Skeletal muscle tissue (tissue), 4 donors: ENCODE results near the gene FANCM. TPM values are rescaled to one million over a fixed set of nuclear protein-coding genes. Genes with fewer than 3 reads are reported as not detected.

Source experiments
- H3K27ac ChIP-seq: one replicate; pipeline ENCODE4 v1.7.0; 2013; ENCODE audit warnings: mild to moderate bottlenecking, low read depth, low read length, inconsistent platforms
- H3K27me3 ChIP-seq, 3 donors: one replicate each; pipeline ENCODE4 v1.7.0; 2013; ENCODE audit warnings: low read length in 3 of 3; ENCODE audit not compliant: control insufficient read depth in 3 of 3, insufficient read depth in 3 of 3
- H3K36me3 ChIP-seq, 3 donors: one replicate each; pipeline ENCODE4 v1.7.0; 2013; ENCODE audit warnings: low read length in 3 of 3; ENCODE audit not compliant: control insufficient read depth in 3 of 3, insufficient read depth in 3 of 3
- H3K4me1 ChIP-seq, 3 donors: one replicate each; pipeline ENCODE4 v1.7.0; 2013; ENCODE audit warnings: low read length in 3 of 3, mild to moderate bottlenecking in 3 of 3; ENCODE audit not compliant: control insufficient read depth in 3 of 3, insufficient read depth in 3 of 3
- H3K4me3 ChIP-seq, 3 donors: one replicate each; pipeline ENCODE4 v1.7.0; 2013; ENCODE audit warnings: low read length in 3 of 3
- H3K9ac ChIP-seq, 3 donors: one replicate each; pipeline ENCODE4 v1.7.0; 2013; ENCODE audit warnings: low read length in 3 of 3, mild to moderate bottlenecking in 3 of 3, moderate library complexity in 2 of 3, low read depth in 1 of 3
- H3K9me3 ChIP-seq, 3 donors: one replicate each; pipeline ENCODE4 v1.7.0; 2013; ENCODE audit warnings: low read length in 3 of 3; ENCODE audit not compliant: control insufficient read depth in 3 of 3
- total RNA-seq: library from RNA; depleted of rRNA; stranded (reverse); fragments of >200 nt; gene quantifications from one replicate; pipeline ENCODE4 v1.2.3, GENCODE V29; 2014
- donor health status: Osteomylitis.

The FANCM gene
- total RNA-seq, 1 donor from 2014 or later: 7.3 TPM

DNA sequence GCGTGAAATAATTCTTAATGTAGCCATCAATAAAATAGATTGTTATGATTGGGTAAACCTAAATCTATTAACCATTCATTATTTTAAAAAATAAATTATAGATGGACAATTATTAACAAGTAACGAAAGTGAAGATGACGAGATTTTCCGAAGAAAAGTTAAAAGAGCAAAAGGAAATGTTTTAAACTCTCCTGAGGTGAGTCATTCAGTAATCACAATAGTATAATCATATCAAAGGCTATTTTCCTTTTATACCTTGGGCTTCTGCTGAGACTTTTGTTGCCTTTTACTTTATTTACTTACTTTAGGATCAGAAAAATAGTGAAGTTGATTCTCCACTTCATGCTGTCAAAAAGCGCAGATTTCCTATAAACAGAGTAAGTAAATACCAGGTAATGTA is 45.6 kb downstream of the FANCM start:
- Histone ChIP-seq H3K36me3 (peaks cover 0 to 3% (median 0%) of the 10 kb centered on the region in 3 donors), H3K4me3 (no peak overlapping the region), H3K9ac (no peak overlapping the region), H3K27me3 (no peaks in the 10 kb centered on the region), H3K9me3 (no peaks in the 10 kb centered on the region), H3K4me1 (no peaks in the 10 kb centered on the region), H3K27ac (no peak overlapping the region)

DNA sequence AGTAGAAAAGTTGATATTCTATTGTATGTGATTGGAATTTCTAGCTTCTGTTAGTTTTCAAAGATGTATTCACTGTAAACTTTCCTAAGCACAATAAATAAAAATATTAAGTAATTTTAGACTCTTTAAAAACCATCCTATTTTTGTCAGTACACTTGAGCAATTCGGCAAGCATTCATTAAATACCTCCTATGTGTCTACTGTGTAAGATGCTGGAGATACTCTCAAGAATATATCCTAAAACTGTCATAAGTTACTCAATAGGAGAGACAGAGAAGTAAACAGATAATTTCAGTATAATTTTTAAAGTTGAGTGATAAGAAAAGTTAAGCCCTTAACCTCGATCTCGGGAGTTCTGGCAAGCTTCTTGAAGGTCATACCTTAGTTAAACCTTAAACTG is 46.1 kb downstream of the FANCM start:
- H3K9ac ChIP-seq: no peak overlapping the region

DNA sequence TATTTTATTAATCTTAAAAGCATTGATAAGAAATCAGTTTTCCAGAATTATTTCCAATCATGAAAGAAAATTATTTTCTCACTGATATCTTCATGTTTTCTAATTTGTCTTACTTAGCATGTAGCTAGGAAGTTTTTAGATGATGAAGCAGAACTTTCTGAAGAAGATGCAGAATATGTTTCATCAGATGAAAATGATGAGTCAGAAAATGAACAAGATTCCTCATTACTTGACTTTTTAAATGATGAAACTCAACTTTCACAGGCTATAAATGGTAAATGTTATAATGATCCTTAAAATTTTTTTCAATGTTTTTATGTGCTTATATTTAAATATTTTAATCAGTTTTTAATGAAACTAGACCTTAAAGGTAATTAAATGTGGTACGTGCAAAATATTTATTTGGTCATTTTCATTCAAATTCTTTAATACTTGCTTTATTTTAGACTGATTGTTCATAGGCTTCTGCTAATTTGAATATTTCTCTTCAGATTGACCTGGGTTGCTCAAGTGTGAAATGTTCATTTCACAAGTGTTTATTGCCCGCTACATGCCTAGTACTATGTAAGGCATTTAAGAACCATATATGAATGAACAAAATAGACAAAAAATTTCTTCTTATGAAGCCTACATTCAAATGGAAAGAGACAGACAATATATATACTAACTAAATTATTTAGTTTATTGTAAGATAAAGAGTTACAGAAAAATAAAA is 49.5 kb downstream of the FANCM start:
- H3K27ac ChIP-seq: no peak overlapping the region
- no peak overlapping the region for H3K4me3 ChIP-seq
- H3K36me3 ChIP-seq: peaks cover 0 to 9% (median 7%) of the 10 kb centered on the region in 3 donors
- no peaks in the 10 kb centered on the region for H3K4me1 ChIP-seq
- H3K9ac ChIP-seq: no peak overlapping the region
- no peaks in the 10 kb centered on the region for H3K9me3 ChIP-seq
- H3K27me3 ChIP-seq: no peaks in the 10 kb centered on the region

More for the DNA sequence above, 46.1 kb downstream of the FANCM start:
- no peaks in the 10 kb centered on the region for H3K4me1 ChIP-seq
- peaks cover 0 to 6% (median 0%) of the 10 kb centered on the region in 3 donors for H3K36me3 ChIP-seq
- H3K27ac ChIP-seq: no peak overlapping the region
- H3K27me3 ChIP-seq: no peaks in the 10 kb centered on the region
- H3K4me3 ChIP-seq: no peak overlapping the region
- no peaks in the 10 kb centered on the region for H3K9me3 ChIP-seq

DNA sequence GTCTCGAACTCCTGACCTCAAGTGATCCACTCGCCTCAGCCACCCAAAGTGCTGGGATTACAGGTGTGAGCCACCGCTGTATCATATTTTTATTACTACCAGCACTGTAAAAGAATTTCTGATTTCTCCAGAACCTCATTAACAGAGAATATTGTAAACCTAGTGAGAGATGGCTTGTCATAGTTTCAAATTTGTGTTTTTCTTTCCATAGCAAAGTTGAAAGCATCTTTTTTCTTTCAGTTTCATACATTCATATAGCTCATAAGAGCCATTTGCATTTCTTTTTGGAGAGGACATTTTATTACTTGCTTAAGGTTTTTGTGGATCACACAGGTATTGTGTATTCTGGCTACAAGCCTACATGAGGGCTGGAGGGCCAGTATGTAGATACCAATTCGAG is 59.2 kb downstream of the FANCM start:
- Histone ChIP-seq H3K27ac (no peak overlapping the region), H3K27me3 (no peaks in the 10 kb centered on the region), H3K36me3 (peaks cover 0 to 3% (median 0%) of the 10 kb centered on the region in 3 donors), H3K9ac (no peak overlapping the region), H3K9me3 (no peaks in the 10 kb centered on the region), H3K4me3 (no peak overlapping the region), H3K4me1 (no peaks in the 10 kb centered on the region)

DNA sequence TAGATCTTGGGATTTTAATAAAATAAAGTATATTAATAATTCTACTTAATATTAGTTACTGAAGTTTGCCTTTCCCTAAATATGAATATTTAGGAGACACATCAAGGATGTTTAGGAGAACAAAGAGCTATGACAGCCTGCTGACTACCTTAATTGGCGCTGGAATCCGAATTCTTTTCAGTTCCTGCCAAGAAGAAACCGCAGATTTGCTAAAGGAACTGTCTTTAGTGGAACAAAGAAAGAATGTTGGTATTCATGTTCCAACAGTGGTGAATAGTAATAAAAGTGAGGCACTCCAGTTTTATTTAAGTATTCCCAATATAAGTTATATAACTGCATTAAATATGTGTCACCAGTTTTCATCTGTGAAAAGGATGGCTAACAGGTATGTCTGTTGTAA is 62.8 kb downstream of the FANCM start:
- Histone ChIP-seq H3K4me1 (no peaks in the 10 kb centered on the region), H3K9me3 (no peaks in the 10 kb centered on the region), H3K27me3 (no peaks in the 10 kb centered on the region), H3K36me3 (peaks cover 0 to 8% (median 0%) of the 10 kb centered on the region in 3 donors), H3K4me3 (no peak overlapping the region), H3K9ac (no peak overlapping the region), H3K27ac (no peak overlapping the region)

DNA sequence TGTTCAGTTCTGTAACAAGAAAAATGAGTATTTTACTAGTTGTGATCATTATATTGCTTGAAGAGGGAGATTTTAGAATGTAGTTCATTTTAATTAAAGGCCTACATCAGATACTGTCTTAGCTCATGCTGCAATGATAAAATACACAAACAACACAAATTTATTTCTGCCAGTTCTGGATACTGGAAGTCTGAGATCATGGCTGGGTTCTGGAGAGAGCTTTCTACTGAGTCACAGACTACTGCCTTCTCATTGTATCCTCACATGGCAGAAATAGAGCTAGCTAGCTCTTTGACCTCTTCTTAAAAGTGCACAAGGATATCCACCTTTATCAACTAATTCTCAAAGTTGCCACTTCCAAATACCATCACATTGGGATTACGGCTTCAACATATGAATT is 63.5 kb downstream of the FANCM start:
- peaks cover 0 to 8% (median 0%) of the 10 kb centered on the region in 3 donors for H3K36me3 ChIP-seq
- H3K9me3 ChIP-seq: no peaks in the 10 kb centered on the region
- H3K9ac ChIP-seq: no peak overlapping the region
- H3K4me1 ChIP-seq: no peaks in the 10 kb centered on the region
- H3K27me3 ChIP-seq: no peaks in the 10 kb centered on the region
- H3K4me3 ChIP-seq: no peak overlapping the region
- H3K27ac ChIP-seq: no peak overlapping the region

DNA sequence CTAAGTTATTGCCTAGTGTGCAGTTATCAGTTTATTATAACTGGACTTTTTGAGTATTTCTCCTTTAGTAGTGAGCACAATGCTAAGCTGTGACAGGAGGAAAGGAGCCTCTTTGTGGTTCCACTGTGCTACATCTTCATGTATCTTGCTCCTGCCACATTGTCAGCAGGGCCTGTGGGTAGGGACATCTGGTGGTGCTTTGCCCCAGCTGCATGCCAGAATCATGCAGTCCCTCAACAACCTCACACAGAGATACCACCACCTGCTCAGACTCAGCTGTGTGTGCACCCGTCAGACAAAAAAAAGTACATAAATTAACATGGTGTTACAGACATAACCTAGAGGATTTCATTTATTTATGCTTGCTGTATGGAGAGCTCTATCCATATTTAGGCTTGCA is 66.2 kb downstream of the FANCM start:
- Histone ChIP-seq H3K27ac (no peak overlapping the region), H3K36me3 (peaks cover 2 to 6% (median 5%) of the 10 kb centered on the region in 3 donors), H3K4me3 (no peak overlapping the region), H3K9me3 (no peaks in the 10 kb centered on the region), H3K27me3 (no peaks in the 10 kb centered on the region), H3K9ac (no peak overlapping the region), H3K4me1 (no peaks in the 10 kb centered on the region)

DNA sequence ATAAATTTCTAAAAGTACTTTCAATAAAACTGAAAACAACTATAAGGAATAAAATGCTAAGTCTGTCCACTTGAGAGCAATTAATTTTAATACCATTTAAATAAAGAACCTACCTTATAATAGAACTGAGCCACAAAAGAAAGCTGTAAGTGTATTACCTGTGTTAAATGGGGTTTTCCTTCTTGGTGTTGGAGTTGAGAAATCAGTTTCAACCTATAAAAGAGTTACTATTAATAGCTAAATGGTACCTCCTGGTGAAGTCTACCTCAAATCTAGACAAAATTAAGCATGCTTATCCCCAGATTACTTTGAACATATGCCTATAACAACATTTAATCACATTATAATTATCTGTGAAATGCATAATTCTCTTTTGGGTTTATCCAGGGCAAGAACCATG is 68.5 kb downstream of the FANCM start:
- no peak overlapping the region for H3K27ac ChIP-seq
- H3K4me3 ChIP-seq: no peak overlapping the region
- H3K9ac ChIP-seq: no peak overlapping the region
- H3K27me3 ChIP-seq: no peaks in the 10 kb centered on the region
- H3K36me3 ChIP-seq: peaks cover 2 to 7% (median 5%) of the 10 kb centered on the region in 3 donors
- no peaks in the 10 kb centered on the region for H3K9me3 ChIP-seq
- H3K4me1 ChIP-seq: no peaks in the 10 kb centered on the region

DNA sequence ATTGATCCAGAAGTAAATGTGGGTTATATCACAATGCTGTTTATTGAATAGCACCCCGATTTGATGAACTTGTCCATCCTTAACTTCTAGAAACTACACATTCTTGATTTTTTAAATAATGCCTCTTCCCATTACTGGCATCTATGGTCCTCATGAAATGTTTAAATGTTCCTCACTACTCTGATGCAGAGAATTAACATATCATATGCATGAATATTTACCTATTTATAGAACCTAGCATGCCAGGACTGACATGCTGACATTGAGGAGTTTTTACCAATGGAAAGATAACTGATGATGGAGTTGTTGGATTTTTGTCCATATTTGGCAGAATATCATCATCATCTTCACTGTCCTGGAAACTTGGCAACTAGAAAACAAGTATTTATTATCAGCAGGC is 74.4 kb downstream of the FANCM start:
- Histone ChIP-seq H3K36me3 (peaks cover 2 to 17% (median 6%) of the 10 kb centered on the region in 3 donors), H3K4me3 (no peak overlapping the region), H3K9ac (no peak overlapping the region), H3K4me1 (no peaks in the 10 kb centered on the region), H3K27ac (no peak overlapping the region), H3K27me3 (no peaks in the 10 kb centered on the region), H3K9me3 (no peaks in the 10 kb centered on the region)

DNA sequence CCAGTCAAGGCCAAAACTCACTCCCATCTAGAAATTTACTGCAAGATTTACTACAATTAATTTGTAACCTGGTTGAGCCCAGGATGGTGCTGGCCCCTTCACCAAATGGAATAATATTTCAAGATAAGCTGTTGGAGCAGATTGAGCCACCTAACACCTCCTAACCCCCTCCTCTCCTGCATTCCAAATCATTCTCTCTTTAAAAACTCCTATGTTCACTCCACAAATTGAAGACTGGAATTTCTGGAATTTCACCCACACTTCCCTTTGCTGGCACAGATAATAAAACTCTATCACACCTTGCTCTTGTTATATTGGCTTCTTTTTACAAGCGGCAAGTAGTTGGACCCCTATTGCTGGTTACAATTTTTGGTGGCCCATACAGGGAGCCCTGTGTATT is 75.6 kb downstream of the FANCM start:
- no peak overlapping the region for H3K4me3 ChIP-seq
- no peak overlapping the region for H3K27ac ChIP-seq
- no peak overlapping the region for H3K9ac ChIP-seq
- no peaks in the 10 kb centered on the region for H3K9me3 ChIP-seq
- H3K4me1 ChIP-seq: no peaks in the 10 kb centered on the region
- H3K36me3 ChIP-seq: peaks cover 2 to 16% (median 6%) of the 10 kb centered on the region in 3 donors
- no peaks in the 10 kb centered on the region for H3K27me3 ChIP-seq
